Pancreas (tissue), 10 donors: Measurements from ENCODE around the gene ABCB8. TPM values are rescaled to one million over a fixed set of nuclear protein-coding genes. Genes with fewer than 3 reads are reported as not detected.

Experiments used
- ATAC-seq, 4 donors: fragments of 200-7000 bp; cut with Tn5 transposase; one replicate each; pipeline versions ENCODE4 v1.8.0 to v1.9.1; 2020; ENCODE audit warnings: mild to moderate bottlenecking in 4 of 4, moderate library complexity in 4 of 4
- DNase-seq, 6 donors: peaks; one replicate each; pipeline ENCODE4 v3.0.0-alpha.2; 2020
- FAIRE-seq: peaks from 2 replicates; lab custom pipeline; 2012; peaks lifted over from hg19 to GRCh38; lab: Jason Lieb, UNC
- H3K27ac ChIP-seq, 4 donors: fragments of 200-600 bp; sonication (generic); 1 replicate in 3 of 4; 2 replicates in 1 of 4; pipeline versions ENCODE4 v1.5.0 to v1.8.0; 2020
- H3K27me3 ChIP-seq, 4 donors: fragments of 200-600 bp; one replicate each; pipeline ENCODE4 v1.8.0; 2021
- H3K36me3 ChIP-seq, 3 donors: fragments of 200-600 bp; sonication (generic) in 1 of 3; one replicate each; pipeline versions ENCODE4 v1.5.0 to v1.8.0; 2020 to 2021
- H3K4me1 ChIP-seq, 3 donors: fragments of 200-600 bp; one replicate each; pipeline ENCODE4 v1.8.0; 2021
- H3K4me3 ChIP-seq, 4 donors: fragments of 200-600 bp; sonication (generic) in 2 of 4; one replicate each; pipeline versions ENCODE4 v1.5.0 to v1.8.0; 2020 to 2021
- H3K9me3 ChIP-seq, 4 donors: fragments of 200-600 bp; one replicate each; pipeline ENCODE4 v1.8.0; 2021
- CTCF ChIP-seq, 4 donors: fragments of 200-600 bp; sonication (generic) in 3 of 4; IDR thresholded peaks; one replicate each; pipeline versions ENCODE4 v1.5.0 to v1.8.0; 2021; ENCODE audit warnings: antibody characterized with exemption in 4 of 4
- WGBS, 2 donors: extraction: QIAGEN DNeasy Blood & Tissue Kit; methylation state at CpG; one replicate each; pipeline ENCODE4 v1.1.7; 2013; 5-methylcytosine and 5-hydroxymethylcytosine counted together
- intact Hi-C, 3 donors: fragments of 100-400 bp; cut with DNase I; formaldehyde crosslinking; loops; one replicate each; pipeline versions ENCODE4 v1.11.1 to v1.14.2; 2022
- polyA plus RNA-seq, 2 donors: library from polyadenylated mRNA; stranded (reverse); fragments of 200-250 nt; gene quantifications; one replicate each; pipeline ENCODE4 v1.2.3, GENCODE V29; 2013
- total RNA-seq, 6 donors: library from RNA; stranded (reverse); fragmentation: NEBNext Ultra II Directional in 4 of 6; extraction: Animal tissue kit (Norgen Biotek cat#: 25700) in 4 of 6; gene quantifications; one replicate each; pipeline versions ENCODE4 v1.2.1 to v1.2.4, GENCODE V29; 2021 to 2023
- donor health status: healthy with polysubstance abuse.
- donor health status: DM: no; HTN: no; CAD: no; lungs with moderate emphysema.
- donor health status: DM: no; HTN: no; CAD: no.
- donor health status: control.
- donor health status: control.
- donor health status: Bipolar disorder and iron deficiency.
- donor health status: DM: yes; HTN: yes; CAD: no.
- donor health status: DM: no; HTN: no; CAD: no.
- donor health status: DM: no; HTN: no; CAD: no.
- donor health status: DM: yes; HTN: yes; CAD: no.

Gene ABCB8
- total and polyA plus RNA-seq, 8 donors: 6.1 to 29.0 (median 12.7) TPM

GRCh38 chr7:151031011-151031410, 2.8 kb downstream of the ABCB8 start:
- no peak overlapping the region for H3K4me3 ChIP-seq
- peaks cover 0 to 3% (median 0%) of the 10 kb centered on the region in 3 donors for H3K36me3 ChIP-seq
- intact Hi-C loops: loop anchor here in 1 of 3 donors (5.0 kb wide), 1 partner anchor 81 kb away; no protein-coding TSS in a partner anchor
- H3K27ac ChIP-seq: no peak overlapping the region
- DNase-seq (no peak), FAIRE-seq (no peak), ATAC-seq (no peak)
- H3K4me1 ChIP-seq: peaks cover 0 to 6% (median 0%) of the 10 kb centered on the region in 3 donors
- no peaks in the 10 kb centered on the region for H3K27me3 ChIP-seq
- 91 to 93% methylated on average over 4 of the region's 4 CpGs for WGBS, 2 donors
- no peak for TF ChIP-seq CTCF (IDR thresholded peaks at IDR 0.05)
- H3K9me3 ChIP-seq: no peaks in the 10 kb centered on the region

GRCh38 chr7:151032936-151033863, 5.0 kb downstream of the ABCB8 start:
- no peak for ATAC-seq
- H3K4me3 ChIP-seq: no peak overlapping the region
- DNase-seq: peak in 1 of 6 donors; percentile 65
- H3K4me1 ChIP-seq: peaks cover 0 to 3% (median 0%) of the 10 kb centered on the region in 3 donors
- H3K9me3 ChIP-seq: no peaks in the 10 kb centered on the region
- FAIRE-seq: no peak
- WGBS, 2 donors: 85 to 89% methylated on average over 17 of the region's 17 CpGs
- intact Hi-C loops: loop anchor here in 1 of 3 donors (5.0 kb wide), 1 partner anchor 79 kb away; no protein-coding TSS in a partner anchor
- TF ChIP-seq CTCF (IDR thresholded peaks at IDR 0.05): no peak
- no peaks in the 10 kb centered on the region for H3K27me3 ChIP-seq
- H3K27ac ChIP-seq: no peak overlapping the region
- peaks cover 0 to 16% (median 0%) of the 10 kb centered on the region in 3 donors for H3K36me3 ChIP-seq

GRCh38 chr7:151033864-151034249, 5.6 kb downstream of the ABCB8 start:
- DNase-seq (peak in 1 of 6 donors; percentile 59), FAIRE-seq (no peak), ATAC-seq (no peak)
- Histone ChIP-seq H3K27ac (no peak overlapping the region), H3K4me1 (peaks cover 0 to 3% (median 0%) of the 10 kb centered on the region in 3 donors), H3K36me3 (peaks cover 0 to 16% (median 0%) of the 10 kb centered on the region in 3 donors), H3K27me3 (no peaks in the 10 kb centered on the region), H3K4me3 (no peak overlapping the region), H3K9me3 (no peaks in the 10 kb centered on the region)
- intact Hi-C loops: loop anchor here in 1 of 3 donors (5.0 kb wide), 1 partner anchor 78 kb away; no protein-coding TSS in a partner anchor
- WGBS, 2 donors: 79 to 88% methylated on average over 5 of the region's 5 CpGs
- no peak for TF ChIP-seq CTCF (IDR thresholded peaks at IDR 0.05)

- no peak overlapping the region for H3K27ac ChIP-seq
- no peaks in the 10 kb centered on the region for H3K27me3 ChIP-seq
- H3K36me3 ChIP-seq: peaks cover 0 to 16% (median 0%) of the 10 kb centered on the region in 3 donors
- no peaks in the 10 kb centered on the region for H3K9me3 ChIP-seq
- H3K4me3 ChIP-seq: no peak overlapping the region
- no peak for FAIRE-seq
- TF ChIP-seq CTCF (IDR thresholded peaks at IDR 0.05): no peak
- WGBS, 2 donors: 91 to 93% methylated on average over 21 of the region's 21 CpGs
- no peak for ATAC-seq
- peak in 1 of 6 donors; percentile 44 for DNase-seq
- intact Hi-C loops: loop anchor here in 1 of 3 donors (5.0 kb wide), 1 partner anchor 78 kb away; no protein-coding TSS in a partner anchor
- peaks cover 0 to 6% (median 0%) of the 10 kb centered on the region in 3 donors for H3K4me1 ChIP-seq
Observed at GRCh38 chr7:151034312-151035025, 6.2 kb downstream of the ABCB8 start.
